ENCODE data around the gene PON1.

DNA sequence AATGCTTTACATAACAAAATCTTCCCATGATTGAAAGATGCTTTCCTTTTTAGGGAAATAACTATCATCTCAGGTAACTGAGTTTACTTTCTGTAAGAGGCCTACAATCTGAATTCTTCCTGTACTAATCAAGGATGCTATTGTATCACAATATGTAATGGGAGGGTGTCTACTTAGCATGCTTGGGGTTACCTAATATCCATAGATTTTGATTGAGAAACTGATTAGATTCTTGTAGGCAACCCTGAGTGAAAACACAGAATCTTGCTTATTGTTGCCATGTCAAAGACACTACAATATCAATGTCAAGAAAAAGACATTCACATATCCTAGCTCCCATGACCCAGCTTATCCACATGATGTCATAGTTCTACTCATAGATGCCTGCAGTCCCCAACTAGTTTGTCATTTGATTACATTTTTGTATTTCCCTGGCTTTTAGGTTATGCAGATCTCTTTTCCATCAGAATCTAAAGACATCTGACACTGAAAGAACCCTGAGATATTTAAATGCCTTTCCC lies 62.4 kb downstream of the PON1 start:
- TF ChIP-seq, protein P1, sequence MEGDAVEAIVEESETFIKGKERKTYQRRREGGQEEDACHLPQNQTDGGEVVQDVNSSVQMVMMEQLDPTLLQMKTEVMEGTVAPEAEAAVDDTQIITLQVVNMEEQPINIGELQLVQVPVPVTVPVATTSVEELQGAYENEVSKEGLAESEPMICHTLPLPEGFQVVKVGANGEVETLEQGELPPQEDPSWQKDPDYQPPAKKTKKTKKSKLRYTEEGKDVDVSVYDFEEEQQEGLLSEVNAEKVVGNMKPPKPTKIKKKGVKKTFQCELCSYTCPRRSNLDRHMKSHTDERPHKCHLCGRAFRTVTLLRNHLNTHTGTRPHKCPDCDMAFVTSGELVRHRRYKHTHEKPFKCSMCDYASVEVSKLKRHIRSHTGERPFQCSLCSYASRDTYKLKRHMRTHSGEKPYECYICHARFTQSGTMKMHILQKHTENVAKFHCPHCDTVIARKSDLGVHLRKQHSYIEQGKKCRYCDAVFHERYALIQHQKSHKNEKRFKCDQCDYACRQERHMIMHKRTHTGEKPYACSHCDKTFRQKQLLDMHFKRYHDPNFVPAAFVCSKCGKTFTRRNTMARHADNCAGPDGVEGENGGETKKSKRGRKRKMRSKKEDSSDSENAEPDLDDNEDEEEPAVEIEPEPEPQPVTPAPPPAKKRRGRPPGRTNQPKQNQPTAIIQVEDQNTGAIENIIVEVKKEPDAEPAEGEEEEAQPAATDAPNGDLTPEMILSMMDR (IDR thresholded peaks at IDR 0.05), result no peak
- no peak for TF ChIP-seq POLR2A (IDR thresholded peaks at IDR 0.05)

Data from adrenal gland (tissue), 5 donors.